Uterus (tissue), 2 donors: ENCODE results near the gene MTHFD2L.

Source experiments
- POLR2A ChIP-seq, 2 donors: fragments of 450-650 bp; IDR thresholded peaks; one replicate each; pipeline ENCODE4 v1.6.1; 2016; ENCODE audit warnings: antibody characterized with exemption in 2 of 2, mild to moderate bottlenecking in 1 of 2, moderate library complexity in 1 of 2
- TF ChIP-seq, protein P1 (sequence below), 4 experiments: fragments of 200-600 bp in 2 of 4; fragments of 450-650 bp in 2 of 4; sonication (generic) in 2 of 4; IDR thresholded peaks; one replicate each; pipeline ENCODE4 v1.5.1; 2016 to 2019; ENCODE audit warnings: antibody characterized with exemption in 4 of 4, mild to moderate bottlenecking in 2 of 4, moderate library complexity in 1 of 4

- no peak for TF ChIP-seq POLR2A (IDR thresholded peaks at IDR 0.05)
- TF ChIP-seq, protein P1, sequence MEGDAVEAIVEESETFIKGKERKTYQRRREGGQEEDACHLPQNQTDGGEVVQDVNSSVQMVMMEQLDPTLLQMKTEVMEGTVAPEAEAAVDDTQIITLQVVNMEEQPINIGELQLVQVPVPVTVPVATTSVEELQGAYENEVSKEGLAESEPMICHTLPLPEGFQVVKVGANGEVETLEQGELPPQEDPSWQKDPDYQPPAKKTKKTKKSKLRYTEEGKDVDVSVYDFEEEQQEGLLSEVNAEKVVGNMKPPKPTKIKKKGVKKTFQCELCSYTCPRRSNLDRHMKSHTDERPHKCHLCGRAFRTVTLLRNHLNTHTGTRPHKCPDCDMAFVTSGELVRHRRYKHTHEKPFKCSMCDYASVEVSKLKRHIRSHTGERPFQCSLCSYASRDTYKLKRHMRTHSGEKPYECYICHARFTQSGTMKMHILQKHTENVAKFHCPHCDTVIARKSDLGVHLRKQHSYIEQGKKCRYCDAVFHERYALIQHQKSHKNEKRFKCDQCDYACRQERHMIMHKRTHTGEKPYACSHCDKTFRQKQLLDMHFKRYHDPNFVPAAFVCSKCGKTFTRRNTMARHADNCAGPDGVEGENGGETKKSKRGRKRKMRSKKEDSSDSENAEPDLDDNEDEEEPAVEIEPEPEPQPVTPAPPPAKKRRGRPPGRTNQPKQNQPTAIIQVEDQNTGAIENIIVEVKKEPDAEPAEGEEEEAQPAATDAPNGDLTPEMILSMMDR (IDR thresholded peaks at IDR 0.05), result no peak
These were observed 160.4 kb downstream of the MTHFD2L start for GRCh38 chr4:74318276-74318675.
